ENCODE results near the gene MYO18A. TPM values are rescaled to one million over a fixed set of nuclear protein-coding genes. Genes with fewer than 3 reads are reported as not detected.

MYO18A gene
- total RNA-seq, 4 donors from 2014 or later: 14.5 to 72.3 (median 50.8) TPM

- no peak for TF ChIP-seq CTCF (IDR thresholded peaks at IDR 0.05; ENCODE audit: low read depth)
Observed at GRCh38 chr17:29084541-29085146, 95.6 kb downstream of the MYO18A start.

GRCh38 chr17:29080965-29081364, 99.2 kb downstream of the MYO18A start:
- no peak for TF ChIP-seq CTCF (IDR thresholded peaks at IDR 0.05; ENCODE audit: low read depth)

GRCh38 chr17:29080323-29080722, 99.9 kb downstream of the MYO18A start:
- TF ChIP-seq CTCF (IDR thresholded peaks at IDR 0.05; ENCODE audit: low read depth): no peak

- TF ChIP-seq CTCF (IDR thresholded peaks at IDR 0.05; ENCODE audit: low read depth): no peak
Observed at GRCh38 chr17:29079887-29080286, 100.3 kb downstream of the MYO18A start.

- TF ChIP-seq CTCF (IDR thresholded peaks at IDR 0.05; ENCODE audit: low read depth): no peak
Observed at GRCh38 chr17:29079433-29079832, 100.8 kb downstream of the MYO18A start.

GRCh38 chr17:29078183-29079045, 101.8 kb downstream of the MYO18A start:
- TF ChIP-seq CTCF (IDR thresholded peaks at IDR 0.05; ENCODE audit: low read depth): no peak

- no peak for TF ChIP-seq CTCF (IDR thresholded peaks at IDR 0.05; ENCODE audit: low read depth)
Observed at GRCh38 chr17:29077320-29077719, 102.9 kb downstream of the MYO18A start.

All from subcutaneous adipose tissue (tissue), 4 donors.